ENCODE measurements around the gene SUV39H2.

SUV39H2 gene

GRCh38 chr10:14839305-14839695 is 39.4 kb upstream of the SUV39H2 start:
- H3K4me3 ChIP-seq (ENCODE audit: low read length): peak overlapping the region; percentile 96
- TF ChIP-seq, protein P1, sequence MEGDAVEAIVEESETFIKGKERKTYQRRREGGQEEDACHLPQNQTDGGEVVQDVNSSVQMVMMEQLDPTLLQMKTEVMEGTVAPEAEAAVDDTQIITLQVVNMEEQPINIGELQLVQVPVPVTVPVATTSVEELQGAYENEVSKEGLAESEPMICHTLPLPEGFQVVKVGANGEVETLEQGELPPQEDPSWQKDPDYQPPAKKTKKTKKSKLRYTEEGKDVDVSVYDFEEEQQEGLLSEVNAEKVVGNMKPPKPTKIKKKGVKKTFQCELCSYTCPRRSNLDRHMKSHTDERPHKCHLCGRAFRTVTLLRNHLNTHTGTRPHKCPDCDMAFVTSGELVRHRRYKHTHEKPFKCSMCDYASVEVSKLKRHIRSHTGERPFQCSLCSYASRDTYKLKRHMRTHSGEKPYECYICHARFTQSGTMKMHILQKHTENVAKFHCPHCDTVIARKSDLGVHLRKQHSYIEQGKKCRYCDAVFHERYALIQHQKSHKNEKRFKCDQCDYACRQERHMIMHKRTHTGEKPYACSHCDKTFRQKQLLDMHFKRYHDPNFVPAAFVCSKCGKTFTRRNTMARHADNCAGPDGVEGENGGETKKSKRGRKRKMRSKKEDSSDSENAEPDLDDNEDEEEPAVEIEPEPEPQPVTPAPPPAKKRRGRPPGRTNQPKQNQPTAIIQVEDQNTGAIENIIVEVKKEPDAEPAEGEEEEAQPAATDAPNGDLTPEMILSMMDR (conservative IDR thresholded peaks at IDR 0.05; ENCODE audit: low read length): no peak
- peak; percentile 22 for DNase-seq (ENCODE audit: low read depth)

GRCh38 chr10:14840178-14840577 is 38.5 kb upstream of the SUV39H2 start:
- TF ChIP-seq, protein P1 (conservative IDR thresholded peaks at IDR 0.05; ENCODE audit: low read length): no peak
- DNase-seq (ENCODE audit: low read depth): no peak
- H3K4me3 ChIP-seq (ENCODE audit: low read length): no peak overlapping the region

- no peak overlapping the region for H3K4me3 ChIP-seq (ENCODE audit: low read length)
- TF ChIP-seq, protein P1 (conservative IDR thresholded peaks at IDR 0.05; ENCODE audit: low read length): no peak
- no peak for DNase-seq (ENCODE audit: low read depth)
These were observed 35.2 kb upstream of the SUV39H2 start for GRCh38 chr10:14843327-14843988.

GRCh38 chr10:14844948-14845347 is 33.7 kb upstream of the SUV39H2 start:
- TF ChIP-seq, protein P1 (conservative IDR thresholded peaks at IDR 0.05; ENCODE audit: low read length): no peak
- H3K4me3 ChIP-seq (ENCODE audit: low read length): no peak overlapping the region
- no peak for DNase-seq (ENCODE audit: low read depth)

DNA sequence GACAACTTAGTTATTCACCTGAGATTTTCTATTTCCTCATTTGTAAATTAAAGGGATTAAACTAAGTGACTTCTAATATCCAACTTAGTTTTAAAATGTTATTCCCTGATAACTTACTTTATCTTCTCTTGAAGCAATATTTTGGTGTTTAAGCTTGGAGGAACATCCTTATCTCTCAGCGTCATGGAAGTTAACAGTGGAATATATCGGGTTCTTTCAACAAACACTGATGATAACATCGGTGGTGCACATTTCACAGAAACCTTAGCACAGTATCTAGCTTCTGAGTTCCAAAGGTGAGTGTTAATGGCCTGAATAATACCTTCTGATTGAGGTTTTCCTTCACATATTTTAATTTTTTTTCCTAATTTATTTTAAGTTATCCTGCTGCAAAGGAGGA is 26.4 kb upstream of the SUV39H2 start:
- TF ChIP-seq, protein P1 (conservative IDR thresholded peaks at IDR 0.05; ENCODE audit: low read length): no peak
- DNase-seq (ENCODE audit: low read depth): no peak
- no peak overlapping the region for H3K4me3 ChIP-seq (ENCODE audit: low read length)

DNA sequence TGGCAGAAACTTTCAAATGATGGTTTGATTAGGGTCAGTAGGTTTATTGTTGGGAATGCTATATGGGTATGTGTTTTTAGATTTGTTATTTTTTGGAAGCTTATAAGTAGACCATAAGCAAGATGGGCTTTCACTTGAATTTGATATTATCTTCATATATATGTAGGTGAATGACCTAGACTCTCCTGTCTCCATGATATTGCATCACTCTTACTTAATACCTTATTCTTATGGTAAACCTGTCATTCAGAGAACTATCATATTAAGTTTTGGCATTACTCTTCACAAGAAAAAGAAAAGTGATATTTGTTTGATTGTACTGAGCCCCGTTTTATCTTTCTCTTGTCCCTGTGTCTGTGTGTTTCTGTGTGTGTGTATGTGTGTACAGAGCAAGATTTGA is 23.2 kb upstream of the SUV39H2 start:
- TF ChIP-seq, protein P1 (conservative IDR thresholded peaks at IDR 0.05; ENCODE audit: low read length): no peak
- DNase-seq (ENCODE audit: low read depth): no peak
- no peak overlapping the region for H3K4me3 ChIP-seq (ENCODE audit: low read length)

- H3K4me3 ChIP-seq (ENCODE audit: low read length): no peak overlapping the region
- no peak for DNase-seq (ENCODE audit: low read depth)
- TF ChIP-seq, protein P1 (conservative IDR thresholded peaks at IDR 0.05; ENCODE audit: low read length): no peak
These were observed 20.2 kb upstream of the SUV39H2 start for GRCh38 chr10:14858338-14858960.

Data from AG10803 (cell line).